ENCODE data around the gene NNMT.

Gene NNMT

DNA sequence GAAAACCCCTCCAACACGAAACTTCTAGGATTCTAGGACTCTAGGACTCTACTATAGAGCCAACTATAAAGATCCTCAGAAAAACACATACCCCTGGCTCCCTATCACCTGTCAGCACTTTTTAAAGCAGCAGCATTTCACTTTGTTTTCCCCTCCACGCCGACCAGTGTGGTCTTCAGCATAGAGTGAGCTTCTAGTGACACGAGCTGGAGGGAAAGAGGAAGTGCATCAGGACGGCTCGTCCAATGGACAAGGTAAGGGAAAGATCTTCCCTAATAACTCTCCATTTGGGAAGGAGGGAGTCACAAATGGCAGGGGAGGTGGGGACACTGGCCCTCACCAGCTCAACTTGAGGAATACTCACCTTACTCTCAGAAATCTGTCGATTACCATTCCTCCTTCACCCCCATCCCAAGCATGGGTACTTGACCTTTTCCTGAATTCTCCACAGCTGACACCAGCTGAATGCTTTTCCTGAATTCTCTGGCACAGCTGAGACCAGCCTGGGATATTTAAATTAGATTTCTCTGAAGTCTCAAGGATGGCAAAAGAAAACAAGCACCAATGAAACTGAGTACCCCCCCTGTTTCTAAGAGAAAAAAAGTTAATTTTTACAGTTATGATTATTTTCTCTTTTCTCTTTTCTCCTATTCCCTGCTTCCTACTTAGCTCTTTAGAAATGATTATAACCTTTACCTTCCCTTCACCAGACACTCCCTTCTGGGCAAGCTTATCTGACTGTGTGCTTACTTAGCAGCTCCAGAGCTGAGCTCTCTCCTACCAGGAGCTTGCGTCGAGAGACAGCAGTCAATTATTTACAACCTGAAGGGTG, 33.3 kb upstream of the NNMT start:
- TF ChIP-seq SIN3A (IDR thresholded peaks at IDR 0.05; ENCODE audit: borderline replicate concordance, insufficient read depth, low read length) (no peak), FOXP2 (optimal IDR thresholded peaks at IDR 0.05; ENCODE audit: borderline replicate concordance, extremely low read depth, extremely low read length, insufficient read depth) (no peak), POLR2AphosphoS5 (IDR thresholded peaks at IDR 0.05; ENCODE audit: low read depth, low read length) (no peak), TAF1 (IDR thresholded peaks at IDR 0.05; ENCODE audit: borderline replicate concordance, insufficient read depth, low read length) (no peak)
- TF ChIP-seq, protein P1, sequence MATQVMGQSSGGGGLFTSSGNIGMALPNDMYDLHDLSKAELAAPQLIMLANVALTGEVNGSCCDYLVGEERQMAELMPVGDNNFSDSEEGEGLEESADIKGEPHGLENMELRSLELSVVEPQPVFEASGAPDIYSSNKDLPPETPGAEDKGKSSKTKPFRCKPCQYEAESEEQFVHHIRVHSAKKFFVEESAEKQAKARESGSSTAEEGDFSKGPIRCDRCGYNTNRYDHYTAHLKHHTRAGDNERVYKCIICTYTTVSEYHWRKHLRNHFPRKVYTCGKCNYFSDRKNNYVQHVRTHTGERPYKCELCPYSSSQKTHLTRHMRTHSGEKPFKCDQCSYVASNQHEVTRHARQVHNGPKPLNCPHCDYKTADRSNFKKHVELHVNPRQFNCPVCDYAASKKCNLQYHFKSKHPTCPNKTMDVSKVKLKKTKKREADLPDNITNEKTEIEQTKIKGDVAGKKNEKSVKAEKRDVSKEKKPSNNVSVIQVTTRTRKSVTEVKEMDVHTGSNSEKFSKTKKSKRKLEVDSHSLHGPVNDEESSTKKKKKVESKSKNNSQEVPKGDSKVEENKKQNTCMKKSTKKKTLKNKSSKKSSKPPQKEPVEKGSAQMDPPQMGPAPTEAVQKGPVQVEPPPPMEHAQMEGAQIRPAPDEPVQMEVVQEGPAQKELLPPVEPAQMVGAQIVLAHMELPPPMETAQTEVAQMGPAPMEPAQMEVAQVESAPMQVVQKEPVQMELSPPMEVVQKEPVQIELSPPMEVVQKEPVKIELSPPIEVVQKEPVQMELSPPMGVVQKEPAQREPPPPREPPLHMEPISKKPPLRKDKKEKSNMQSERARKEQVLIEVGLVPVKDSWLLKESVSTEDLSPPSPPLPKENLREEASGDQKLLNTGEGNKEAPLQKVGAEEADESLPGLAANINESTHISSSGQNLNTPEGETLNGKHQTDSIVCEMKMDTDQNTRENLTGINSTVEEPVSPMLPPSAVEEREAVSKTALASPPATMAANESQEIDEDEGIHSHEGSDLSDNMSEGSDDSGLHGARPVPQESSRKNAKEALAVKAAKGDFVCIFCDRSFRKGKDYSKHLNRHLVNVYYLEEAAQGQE (IDR thresholded peaks at IDR 0.05; ENCODE audit: insufficient read depth in 1 of 2, low read depth in 2 of 2, low read length in 2 of 2) = no peak

DNA sequence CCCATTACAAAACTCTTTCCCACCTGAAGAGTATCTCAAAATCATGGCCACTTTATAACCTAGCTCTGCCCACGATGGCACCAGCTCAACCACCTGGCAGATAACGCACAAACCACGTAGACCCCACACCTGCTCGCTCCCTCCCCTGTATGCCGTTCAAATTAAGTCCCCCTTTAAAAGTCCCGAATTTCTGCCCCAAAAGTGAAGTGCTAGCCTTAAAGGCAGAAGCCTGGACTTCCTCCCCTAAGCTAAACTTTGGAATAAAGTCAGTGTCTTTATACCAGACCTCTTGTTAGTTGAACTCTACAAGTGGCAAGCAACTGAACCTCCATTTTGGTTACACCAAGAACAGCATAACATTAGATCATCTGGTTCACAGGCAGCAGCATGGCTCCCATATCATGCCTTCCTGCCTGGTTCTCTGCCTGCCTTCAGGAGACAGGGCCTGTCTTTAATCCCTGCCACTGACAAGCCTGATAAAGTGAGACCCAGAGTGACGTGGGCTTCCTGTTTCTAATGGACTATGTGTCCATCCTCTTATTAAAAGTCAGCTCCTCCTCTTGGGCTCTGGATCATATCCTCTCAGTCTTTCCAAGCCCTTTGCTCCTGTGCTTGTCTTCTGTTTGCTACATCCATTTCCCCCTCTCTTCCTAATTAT, 32.6 kb upstream of the NNMT start:
- TF ChIP-seq SIN3A (IDR thresholded peaks at IDR 0.05; ENCODE audit: borderline replicate concordance, insufficient read depth, low read length) = no peak
- TF ChIP-seq, protein P1 (IDR thresholded peaks at IDR 0.05; ENCODE audit: insufficient read depth in 1 of 2, low read depth in 2 of 2, low read length in 2 of 2) = no peak

DNA sequence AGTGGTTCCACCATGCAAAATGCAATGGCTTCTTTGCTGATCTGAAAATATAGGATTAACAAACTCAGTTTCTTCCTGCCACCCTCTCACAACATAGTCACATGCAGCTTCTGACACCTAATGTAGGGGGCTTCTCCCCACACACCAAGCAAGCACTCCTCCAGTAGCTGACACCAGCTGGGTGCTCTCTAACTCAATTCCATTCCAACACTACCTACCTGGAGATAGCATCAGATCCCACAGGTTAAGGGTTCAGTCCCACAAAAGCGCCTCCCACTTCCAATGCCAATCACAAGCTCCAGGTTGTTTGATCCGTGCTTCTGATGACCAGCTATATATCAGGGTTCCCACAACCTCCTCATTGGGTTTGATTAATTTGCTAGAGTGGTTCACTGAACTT, 31.8 kb upstream of the NNMT start:
- TF ChIP-seq FOXP2 (optimal IDR thresholded peaks at IDR 0.05; ENCODE audit: borderline replicate concordance, extremely low read depth, extremely low read length, insufficient read depth) = no peak
- no peak for TF ChIP-seq POLR2AphosphoS5 (IDR thresholded peaks at IDR 0.05; ENCODE audit: low read depth, low read length)
- TF ChIP-seq TAF1 (IDR thresholded peaks at IDR 0.05; ENCODE audit: borderline replicate concordance, insufficient read depth, low read length) = no peak
- TF ChIP-seq, protein P1 (IDR thresholded peaks at IDR 0.05; ENCODE audit: insufficient read depth in 1 of 2, low read depth in 2 of 2, low read length in 2 of 2) = no peak
- TF ChIP-seq SIN3A (IDR thresholded peaks at IDR 0.05; ENCODE audit: borderline replicate concordance, insufficient read depth, low read length) = no peak

DNA sequence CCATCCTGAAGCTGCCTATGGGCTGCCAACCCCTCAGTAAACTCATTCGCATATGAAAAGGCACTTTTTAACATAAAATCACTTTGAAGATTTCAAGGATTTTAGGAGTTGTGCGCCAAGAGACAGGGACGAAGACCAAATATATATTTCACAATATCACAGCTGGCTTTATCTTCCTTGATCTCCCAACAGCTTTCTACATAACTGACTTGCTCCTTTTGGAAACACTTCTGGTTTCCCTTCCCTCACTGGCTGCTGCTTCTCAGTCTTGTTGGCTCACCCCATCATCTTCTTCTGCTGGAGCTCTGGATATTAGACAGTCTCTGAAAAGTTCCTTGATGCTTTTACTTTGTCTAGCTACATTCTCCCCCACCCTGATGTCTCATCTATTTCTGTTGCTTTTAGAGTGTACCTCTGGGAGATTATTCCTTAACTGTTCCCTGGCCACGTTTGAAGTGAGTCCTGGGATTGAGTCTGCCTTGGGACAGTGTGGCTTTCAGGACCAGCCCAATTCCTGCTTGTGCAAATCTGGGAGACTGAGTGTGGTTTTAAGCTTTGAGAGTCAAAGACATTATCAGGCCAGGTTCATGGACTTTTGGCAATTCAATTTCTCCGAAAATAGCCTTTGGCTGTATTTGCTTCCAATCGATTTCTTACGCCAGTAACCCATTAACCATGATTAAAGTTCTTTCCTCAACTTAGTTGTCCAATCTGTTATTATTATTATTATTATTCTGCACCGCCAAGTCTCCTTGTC, 30.9 kb upstream of the NNMT start:
- no peak for TF ChIP-seq SIN3A (IDR thresholded peaks at IDR 0.05; ENCODE audit: borderline replicate concordance, insufficient read depth, low read length)
- TF ChIP-seq, protein P1 (IDR thresholded peaks at IDR 0.05; ENCODE audit: insufficient read depth in 1 of 2, low read depth in 2 of 2, low read length in 2 of 2) = no peak
- TF ChIP-seq TAF1 (IDR thresholded peaks at IDR 0.05; ENCODE audit: borderline replicate concordance, insufficient read depth, low read length) = no peak
- no peak for TF ChIP-seq POLR2AphosphoS5 (IDR thresholded peaks at IDR 0.05; ENCODE audit: low read depth, low read length)
- TF ChIP-seq FOXP2 (optimal IDR thresholded peaks at IDR 0.05; ENCODE audit: borderline replicate concordance, extremely low read depth, extremely low read length, insufficient read depth) = no peak

All from PFSK-1 (cell line).